GM18873 (cell line): ENCODE measurements around the gene AKAP5.

Experiments used
- ATAC-seq: cut with Tn5 transposase; IDR thresholded peaks from one replicate; pipeline ENCODE4 v1.9.1; 2021; ENCODE audit warnings: mild to moderate bottlenecking, moderate library complexity, moderate number of reproducible peaks; ENCODE audit not compliant: unreplicated experiment, low FRiP score

The AKAP5 gene

DNA sequence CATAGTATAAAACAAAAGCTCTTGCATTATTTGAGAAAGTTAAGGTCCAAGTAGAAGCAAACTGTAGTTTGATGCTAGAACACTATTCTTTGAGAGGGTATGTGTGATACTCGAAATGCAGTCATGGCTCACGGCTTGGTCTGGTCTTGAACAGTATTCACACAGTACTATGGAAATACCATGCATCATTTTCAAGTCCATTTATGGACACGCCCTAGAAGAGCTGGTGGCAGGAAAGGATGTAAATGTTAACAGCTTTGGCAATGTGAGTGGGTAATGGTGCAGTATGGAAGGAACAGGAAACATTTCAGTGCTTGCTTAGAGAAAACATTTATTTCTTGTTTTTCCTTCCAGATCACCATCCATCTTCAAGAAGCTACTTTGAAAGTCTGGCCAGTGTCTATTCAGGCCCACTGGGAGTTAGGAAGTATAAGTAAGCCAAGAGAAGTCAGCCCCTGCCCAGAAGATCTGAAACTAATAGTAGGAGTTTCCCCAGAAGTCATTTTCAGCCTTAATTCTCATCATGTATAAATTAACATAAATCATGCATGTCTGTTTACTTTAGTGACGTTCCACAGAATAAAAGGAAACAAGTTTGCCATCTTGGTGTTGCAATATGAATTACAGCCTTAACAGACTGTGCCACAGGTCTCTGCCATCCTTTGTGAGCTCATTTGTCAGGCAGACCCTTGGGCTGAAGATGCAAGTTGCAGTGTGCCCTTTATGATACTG lies 5.7 kb upstream of the AKAP5 start:
- ATAC-seq, result no peak

DNA sequence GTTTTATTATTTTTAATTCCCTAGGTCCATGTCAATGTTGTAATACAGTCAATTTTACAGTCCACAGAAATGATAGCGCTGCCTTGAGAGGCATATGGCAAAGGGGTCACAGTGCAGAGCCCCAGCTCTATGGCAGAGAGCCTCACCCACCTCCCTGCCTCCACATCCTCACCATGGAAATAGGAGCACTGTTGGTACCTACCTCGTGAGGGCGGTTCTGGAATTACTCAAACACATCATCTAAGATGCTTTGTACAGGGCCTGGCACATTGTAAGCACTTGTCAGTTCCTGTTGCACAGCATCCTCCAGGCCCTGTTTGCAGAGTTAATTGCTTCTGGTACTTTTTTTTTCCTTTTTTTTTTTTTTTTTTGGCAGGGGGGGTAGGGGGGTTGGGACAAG lies 4.1 kb upstream of the AKAP5 start:
- no peak for ATAC-seq

DNA sequence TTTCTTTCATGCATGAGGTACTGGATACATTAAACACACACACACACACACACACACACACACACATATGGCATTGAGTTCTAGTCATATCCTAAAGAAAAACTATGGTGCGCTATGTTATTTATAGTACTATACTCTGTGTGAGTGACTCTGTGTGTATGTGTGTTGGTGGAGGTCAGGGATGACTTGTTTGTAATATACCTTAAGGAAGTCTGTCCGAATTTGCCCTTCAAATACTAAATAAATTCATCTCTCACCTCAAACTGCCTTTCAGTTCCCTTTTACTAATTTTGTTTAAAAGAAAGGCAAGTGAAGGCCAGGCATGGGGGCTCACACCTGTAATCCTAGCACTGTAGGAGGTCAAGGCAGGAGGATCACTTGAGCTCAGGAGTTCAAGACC lies 2.1 kb upstream of the AKAP5 start:
- ATAC-seq, result no peak

DNA sequence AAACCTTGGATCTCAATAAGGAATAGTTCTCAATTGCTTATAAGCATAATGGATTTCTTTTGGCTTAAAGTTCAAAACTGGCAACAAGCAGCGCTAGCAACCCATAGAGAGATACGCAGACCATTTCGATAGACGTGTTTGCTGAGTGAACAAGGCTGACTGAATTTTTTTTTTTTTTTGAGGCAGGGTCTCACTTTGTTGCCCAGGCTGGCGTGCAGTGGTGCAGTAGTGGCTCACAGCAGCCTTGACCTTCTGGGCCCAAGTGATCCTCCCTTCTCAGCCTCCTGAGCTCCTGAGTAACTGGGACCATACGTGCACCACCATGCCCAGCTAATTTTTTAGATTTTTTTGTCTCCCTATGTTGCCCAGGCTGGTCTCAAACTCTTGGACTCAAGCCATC lies 1.4 kb upstream of the AKAP5 start:
- ATAC-seq, result no peak

DNA sequence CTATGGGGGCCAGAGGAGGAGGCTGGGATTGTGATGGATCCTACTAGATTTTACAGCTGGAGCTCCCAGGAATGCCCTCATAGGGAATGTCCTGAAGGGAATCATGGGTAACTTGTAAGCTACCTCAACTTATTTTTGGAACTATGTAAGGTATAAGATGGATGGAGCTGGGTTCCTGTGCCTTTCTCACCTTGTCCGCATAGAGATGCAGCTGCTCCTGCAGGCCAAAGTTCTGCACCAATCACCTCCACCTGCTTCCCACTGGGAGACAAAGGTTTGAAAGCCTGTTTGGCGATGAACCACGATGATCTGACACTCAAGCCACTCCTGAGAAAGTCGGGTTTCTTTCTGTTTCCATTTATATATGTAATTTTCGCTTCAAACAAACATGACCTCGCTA lies 648 bp upstream of the AKAP5 start:
- ATAC-seq, result no peak

DNA sequence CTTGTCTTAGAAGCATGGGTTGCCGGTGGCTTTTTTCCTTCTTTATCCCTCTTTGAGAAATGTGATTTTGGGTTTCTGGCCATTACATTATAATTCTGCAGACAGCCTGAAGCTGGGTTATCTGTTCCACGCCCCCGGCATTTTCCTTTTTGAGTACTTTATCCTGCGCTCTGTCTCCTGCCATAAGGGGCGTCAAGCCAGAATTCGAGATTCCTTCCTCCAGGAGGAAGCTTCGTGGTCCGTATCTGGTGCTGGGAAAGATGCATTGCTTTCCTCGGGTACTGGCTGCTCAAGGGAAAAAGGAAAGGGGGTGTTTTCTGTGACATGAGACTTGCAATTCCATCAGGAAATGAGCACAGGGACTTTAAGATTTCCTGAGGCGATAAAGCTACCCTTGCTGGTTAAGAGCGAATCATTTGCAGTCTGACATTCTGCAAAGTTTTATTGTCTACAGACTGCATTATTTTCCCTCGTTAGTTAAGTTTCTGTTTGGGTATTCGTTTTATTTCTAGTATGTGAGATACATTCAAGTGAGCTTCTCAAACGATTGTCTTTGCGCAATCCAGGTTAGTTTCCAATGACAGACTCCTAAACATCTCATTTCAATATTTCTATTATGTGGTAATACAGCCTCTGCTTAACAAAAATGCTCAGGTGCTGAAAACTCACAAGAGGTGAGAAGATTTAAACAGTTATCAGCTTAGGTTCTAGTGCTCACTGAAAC lies 694 bp downstream of the AKAP5 start:
- ATAC-seq, result no peak

DNA sequence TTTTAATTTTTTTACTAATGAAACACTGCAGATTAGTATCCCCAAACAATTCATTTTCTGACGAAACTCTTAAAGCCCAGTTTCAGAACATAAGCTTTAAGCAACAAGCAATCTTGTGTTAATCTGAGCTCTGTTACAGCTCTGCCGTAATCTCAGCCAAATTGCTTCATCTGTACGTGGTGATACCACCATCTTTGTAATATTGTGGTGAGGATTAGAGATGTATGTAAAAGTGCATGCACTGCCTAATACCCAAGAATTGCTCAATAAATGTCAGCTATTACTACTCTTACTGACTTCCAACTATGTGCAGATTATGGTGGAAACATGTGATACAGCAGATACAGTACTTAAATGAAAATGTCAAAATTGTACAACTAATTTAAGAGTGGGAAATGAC lies 1.8 kb downstream of the AKAP5 start:
- no peak for ATAC-seq

DNA sequence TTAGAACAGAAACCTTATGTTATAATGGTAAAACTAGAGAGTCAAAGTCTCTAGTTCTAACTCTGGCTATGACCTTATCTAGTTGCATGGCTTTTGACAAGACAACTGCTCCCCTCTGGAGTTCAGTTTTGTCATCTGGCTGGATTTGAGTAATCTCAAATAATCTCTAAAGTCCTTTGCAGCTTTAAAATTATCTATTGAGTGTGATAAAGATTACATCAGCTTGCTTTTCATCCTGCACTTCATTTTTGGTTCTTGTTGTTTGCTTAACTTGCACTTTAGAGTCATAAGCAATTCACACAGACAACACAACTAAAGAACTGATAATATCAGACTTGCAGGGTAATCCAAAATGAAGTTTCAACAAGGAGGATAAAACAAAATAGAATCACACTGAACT lies 2.3 kb downstream of the AKAP5 start:
- ATAC-seq, result no peak

DNA sequence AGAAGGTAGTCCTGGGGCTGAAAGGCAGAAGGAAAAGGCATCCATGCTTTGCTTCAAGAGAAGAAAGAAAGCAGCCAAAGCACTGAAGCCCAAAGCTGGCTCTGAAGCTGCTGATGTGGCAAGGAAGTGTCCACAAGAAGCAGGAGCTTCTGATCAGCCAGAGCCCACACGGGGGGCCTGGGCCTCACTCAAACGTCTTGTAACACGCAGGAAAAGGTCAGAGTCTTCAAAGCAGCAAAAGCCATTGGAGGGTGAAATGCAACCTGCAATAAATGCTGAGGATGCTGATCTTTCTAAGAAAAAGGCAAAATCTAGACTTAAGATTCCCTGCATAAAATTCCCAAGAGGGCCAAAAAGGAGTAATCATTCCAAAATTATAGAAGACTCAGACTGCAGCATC lies 3.2 kb downstream of the AKAP5 start:
- ATAC-seq, result no peak

DNA sequence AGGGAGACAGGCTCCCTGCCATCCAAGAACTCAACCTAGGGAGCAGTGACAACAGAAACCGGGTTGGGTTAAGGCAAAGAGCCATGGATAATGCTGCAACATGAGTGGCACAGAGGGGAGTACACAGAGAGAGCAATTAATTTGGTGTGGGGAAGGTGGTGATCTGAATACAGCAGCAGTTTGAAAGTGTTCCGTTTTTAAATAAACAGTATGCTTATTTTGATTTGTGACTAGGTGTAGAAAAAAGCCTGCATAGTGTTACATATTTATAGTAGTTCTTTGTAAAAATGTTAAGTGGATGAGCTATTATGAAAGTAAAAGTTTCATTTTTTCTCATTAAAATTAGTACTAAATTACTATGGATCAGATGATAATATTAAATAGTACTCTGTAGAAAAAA lies 8.7 kb downstream of the AKAP5 start:
- ATAC-seq, result no peak

DNA sequence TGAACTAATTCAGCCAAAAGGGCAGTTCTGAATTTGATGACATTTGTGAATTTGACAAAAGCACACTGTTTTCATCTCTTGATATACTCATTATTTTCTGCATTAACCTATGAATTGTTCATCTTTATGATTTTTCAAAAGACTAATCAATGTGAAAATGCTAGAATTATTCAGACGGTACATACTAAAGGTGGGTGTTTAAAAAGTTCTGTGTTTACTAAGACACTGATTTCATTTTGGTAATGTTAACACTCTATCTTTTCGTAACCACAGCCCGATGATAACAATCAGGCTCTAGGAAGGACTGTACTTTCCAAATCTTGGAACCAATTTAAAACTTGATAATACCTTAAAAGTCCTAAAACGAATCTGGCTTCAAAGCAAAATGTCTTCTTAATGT lies 9.4 kb downstream of the AKAP5 start:
- no peak for ATAC-seq

DNA sequence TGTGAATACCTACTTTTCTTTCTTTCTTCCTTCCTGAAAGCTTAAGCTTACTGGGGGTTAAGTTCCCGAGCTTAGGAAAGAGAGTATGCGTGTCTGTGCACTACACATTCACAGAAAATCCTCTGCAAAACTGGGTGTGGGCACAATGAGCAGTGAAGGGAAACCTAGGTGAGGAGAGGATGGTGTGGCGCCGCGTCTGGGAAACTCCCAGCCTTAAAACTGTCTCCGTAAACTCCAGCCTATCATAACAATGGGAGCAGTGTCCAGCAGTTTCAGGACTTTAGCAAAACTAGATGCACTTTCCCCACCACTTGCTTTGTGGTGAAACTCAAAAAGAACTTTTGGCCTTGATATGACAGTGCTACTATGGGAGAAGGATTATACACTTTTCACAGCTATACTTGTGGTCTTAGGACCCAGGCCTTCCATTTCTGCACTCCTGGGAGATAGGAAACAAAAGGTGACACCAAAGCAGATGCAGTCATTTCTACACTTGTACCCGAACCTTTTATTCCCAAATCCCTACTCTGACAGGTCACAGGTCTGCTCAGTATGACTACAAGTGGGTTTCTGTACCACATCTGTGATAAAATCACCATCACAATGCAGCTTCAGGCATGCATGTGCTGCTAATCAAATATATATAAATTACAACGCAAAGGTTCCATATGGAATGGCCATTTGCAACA lies 10.4 kb downstream of the AKAP5 start:
- ATAC-seq, result no peak

DNA sequence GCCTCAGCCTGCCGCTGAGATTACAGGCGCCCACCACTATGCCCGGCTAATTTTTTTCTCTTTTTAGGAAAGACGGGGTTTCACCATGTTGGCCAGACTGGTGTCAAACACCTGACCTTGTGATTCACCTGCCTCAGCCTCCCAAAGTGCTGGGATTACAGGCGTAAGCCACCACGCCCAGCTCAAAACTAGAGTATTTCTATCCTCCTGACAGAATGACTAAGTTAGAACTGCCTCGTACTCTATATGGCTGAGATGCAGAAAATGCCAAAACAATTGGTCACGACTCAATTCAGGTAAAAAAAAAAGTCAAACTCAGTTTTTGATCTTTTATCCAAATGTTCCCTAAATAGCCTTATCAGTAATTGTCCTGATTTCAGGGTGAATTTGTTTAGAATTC lies 11.1 kb downstream of the AKAP5 start:
- ATAC-seq, result no peak

DNA sequence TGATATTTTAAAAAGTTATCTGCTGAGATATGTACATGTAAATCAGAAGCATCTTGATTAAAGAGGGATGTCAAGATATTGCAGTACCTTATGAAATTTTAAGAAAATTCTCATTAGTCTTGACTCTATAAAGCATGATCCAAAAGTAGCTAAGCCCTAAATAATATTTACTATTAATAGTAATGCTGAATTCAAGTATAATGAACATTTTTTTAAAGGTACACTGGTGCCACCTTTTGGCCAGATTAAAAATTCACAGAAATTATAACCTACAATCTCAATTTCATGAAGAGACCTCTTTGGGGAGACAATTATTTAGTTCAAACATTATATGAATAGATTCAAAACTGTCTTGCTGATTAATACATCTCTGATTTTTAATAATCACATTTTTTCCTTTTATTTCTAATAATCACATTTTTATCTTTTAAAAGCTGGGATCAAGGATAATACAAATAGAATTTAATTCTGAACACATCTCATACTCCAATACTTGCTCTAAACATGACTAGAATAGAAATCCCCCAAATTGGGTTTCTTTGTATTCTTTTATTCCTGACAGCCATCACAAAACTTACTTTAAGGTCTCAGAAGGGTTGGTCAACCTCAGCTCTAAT lies 13.4 kb downstream of the AKAP5 start:
- no peak for ATAC-seq

DNA sequence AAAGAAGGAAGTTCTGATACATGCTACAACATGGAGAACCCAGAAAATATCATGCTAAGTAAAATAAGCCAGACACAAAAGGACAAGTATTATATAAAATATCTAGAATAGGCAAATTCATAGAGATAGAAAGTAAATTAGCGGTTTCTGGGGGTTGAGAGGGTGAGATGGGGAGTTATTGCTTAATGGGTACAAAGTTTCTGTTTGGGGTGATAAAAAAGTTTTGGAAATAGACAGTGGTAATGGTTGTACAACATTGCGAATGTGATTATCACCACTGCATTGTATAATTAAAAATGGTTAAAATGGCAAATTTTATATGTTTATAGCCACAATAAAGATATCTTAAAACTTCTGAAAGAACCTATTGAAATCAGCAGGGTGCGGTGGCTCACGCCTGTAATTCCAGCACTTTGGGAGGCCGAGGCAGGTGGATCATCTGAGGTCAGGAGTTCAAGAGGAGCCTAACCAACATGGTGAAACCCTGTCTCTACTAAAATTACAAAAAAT lies 23.3 kb downstream of the AKAP5 start:
- ATAC-seq, result no peak

DNA sequence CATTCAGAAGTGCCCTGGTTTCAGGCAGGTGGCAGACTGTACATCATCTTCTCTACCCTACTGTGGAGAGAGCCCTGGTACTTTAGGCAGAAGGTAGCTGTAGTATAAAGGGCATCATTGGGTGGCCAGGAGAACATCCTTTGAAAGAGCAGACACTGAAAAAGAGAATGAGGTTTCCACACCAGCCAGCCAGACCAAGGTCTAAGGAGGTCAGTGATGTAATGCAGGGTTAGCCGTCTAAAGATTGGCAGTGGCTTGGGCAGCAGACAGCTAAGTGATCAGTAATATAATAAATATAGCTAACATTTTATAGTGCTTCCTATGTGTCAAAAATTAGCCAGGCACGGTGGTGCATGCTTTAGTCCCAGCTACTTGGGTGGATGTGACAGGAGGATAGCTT lies 26.3 kb downstream of the AKAP5 start:
- ATAC-seq, result no peak

DNA sequence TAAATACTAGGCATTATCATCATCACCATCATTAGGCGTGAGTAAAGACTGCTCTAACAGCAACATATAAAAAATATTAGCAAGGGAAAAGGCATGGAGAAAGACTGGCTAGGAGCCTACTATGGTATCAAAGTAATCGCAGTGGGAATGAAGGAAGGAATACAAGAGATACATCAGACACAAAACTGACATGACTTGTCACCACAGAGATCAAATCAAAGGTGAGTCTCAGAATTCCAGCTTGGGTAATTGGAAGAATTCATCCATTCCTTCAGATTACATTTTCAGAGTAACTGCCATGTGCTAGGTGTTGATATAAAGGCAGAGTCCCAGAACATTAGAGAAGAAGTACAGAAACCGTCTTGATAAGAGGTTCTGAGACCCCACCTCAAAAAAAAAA lies 28.2 kb downstream of the AKAP5 start:
- no peak for ATAC-seq

DNA sequence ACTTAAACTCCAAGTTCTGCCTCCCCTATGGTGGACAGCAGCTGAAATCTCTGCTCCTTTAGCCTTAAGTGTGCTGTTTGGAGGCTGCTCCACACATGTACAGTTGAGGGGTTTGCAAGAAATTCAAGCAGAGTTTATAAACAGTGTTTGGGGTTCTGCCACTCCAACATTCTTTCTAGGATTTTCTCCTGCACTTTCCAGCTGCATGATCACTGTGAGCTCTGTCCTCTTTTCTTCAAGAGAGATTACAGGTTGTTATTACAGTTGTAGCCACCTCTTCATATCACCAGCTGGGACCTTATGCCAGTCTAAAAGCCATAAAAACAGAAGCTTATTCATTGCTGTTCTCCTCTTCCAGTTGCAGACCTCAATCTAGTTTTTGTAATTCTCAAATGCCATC lies 30.0 kb downstream of the AKAP5 start:
- ATAC-seq, result no peak

DNA sequence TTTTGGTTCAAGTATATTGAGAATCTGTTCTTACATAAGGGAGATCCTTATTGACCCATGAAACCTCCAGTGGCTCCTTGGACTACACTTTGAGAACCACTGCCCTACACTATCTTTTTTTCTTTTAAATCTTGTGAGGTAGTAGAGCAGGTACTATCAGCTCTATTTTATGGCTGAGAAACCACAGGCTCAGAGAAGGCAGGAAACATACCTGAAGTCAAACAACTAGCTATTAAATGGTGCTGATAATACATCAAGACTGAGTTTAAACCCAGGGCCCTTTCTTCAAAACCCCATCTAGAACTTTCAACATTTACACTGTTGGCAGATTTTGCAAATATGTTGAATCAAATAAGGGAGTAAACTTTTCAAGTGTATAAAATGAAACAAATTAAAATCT lies 31.5 kb downstream of the AKAP5 start:
- ATAC-seq, result no peak

DNA sequence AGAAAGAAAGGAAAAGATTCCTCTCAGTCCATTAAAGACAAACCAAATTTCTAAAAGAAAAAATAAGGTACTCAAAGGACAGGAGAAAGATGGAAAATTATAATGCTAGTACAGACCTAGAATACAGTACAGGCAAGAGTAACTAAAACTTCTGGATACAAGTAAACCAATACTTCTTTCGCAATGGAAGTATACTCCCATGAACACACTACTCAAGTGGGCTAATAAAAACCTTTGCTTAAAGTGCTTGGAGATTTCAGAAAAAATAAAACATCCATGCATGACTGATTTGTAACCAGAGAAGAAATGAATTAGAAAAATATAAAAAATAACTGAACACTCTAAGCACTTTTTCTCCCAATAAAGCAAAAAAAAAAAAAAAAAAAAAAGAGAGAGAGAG lies 34.8 kb downstream of the AKAP5 start:
- ATAC-seq, result no peak
